ENCODE data around the gene HMCN1.

DNA sequence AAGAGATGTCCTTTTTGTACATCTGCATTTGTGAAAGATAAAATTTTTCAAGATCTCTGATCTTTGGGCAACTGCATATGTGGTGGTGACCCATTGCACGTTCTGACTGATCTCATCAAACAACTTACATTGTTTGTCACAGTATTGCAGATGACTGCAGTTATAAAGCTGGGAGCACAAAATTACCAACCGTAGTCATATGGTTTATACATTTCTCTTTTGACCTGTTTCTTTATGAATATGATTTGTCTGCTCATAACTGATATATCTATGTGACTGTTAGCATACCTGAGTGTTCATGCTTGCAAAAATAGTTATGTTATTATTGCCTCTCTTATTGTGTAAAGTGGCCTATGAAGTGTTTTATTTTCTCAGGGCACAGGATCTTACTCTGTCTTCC lies 43.7 kb upstream of the HMCN1 start:
- TF ChIP-seq, protein P1, sequence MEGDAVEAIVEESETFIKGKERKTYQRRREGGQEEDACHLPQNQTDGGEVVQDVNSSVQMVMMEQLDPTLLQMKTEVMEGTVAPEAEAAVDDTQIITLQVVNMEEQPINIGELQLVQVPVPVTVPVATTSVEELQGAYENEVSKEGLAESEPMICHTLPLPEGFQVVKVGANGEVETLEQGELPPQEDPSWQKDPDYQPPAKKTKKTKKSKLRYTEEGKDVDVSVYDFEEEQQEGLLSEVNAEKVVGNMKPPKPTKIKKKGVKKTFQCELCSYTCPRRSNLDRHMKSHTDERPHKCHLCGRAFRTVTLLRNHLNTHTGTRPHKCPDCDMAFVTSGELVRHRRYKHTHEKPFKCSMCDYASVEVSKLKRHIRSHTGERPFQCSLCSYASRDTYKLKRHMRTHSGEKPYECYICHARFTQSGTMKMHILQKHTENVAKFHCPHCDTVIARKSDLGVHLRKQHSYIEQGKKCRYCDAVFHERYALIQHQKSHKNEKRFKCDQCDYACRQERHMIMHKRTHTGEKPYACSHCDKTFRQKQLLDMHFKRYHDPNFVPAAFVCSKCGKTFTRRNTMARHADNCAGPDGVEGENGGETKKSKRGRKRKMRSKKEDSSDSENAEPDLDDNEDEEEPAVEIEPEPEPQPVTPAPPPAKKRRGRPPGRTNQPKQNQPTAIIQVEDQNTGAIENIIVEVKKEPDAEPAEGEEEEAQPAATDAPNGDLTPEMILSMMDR (IDR thresholded peaks at IDR 0.05) = no peak
- TF ChIP-seq POLR2A (IDR thresholded peaks at IDR 0.05) = no peak

All from thyroid gland (tissue), 4 donors.